Spleen (tissue), 7 donors: ENCODE results near the gene EHD4.

Source experiments
- POLR2A ChIP-seq, 3 donors: fragments of 450-650 bp; IDR thresholded peaks; one replicate each; pipeline ENCODE4 v1.5.1; 2017; ENCODE audit warnings: antibody characterized with exemption in 3 of 3, mild to moderate bottlenecking in 1 of 3
- TF ChIP-seq, protein P1 (sequence below), 11 experiments: fragments of 200-600 bp in 7 of 11; fragments of 450-650 bp in 4 of 11; sonication (generic) in 4 of 11; IDR thresholded peaks in 8 of 11; conservative IDR thresholded peaks in 3 of 11; 1 replicate in 7 of 11; 2 replicates in 4 of 11; pipeline versions ENCODE4 v1.4.0 to v1.8.0; 2016 to 2021; ENCODE audit warnings: antibody characterized with exemption in 11 of 11, inconsistent platforms in 4 of 11, mild to moderate bottlenecking in 1 of 11
- donor health status: DM: no; HTN: no; CAD: no; lungs with moderate emphysema.
- donor health status: DM: no; HTN: no; CAD: no.
- donor health status: DM: no; HTN: no; CAD: no.

DNA sequence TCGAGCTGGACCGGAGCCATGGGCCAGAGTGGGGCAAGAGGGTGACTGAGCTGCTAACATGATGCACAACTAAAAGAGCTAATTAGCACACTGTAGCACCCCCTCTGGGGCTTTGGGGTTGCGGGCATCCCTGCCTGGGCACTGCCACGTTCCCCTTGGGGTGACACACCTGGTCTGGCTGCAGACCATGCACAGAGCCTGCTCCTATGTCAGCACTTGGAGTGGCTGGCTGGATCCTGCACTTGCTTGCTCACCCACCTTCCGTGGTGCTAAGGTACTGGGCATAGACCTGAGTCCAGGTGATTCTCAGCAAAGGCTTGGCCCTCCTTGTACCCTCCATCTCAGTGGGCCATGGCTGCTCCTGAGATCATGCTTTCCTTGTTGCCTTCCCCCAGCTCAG lies 65.7 kb downstream of the EHD4 start:
- TF ChIP-seq, protein P1, sequence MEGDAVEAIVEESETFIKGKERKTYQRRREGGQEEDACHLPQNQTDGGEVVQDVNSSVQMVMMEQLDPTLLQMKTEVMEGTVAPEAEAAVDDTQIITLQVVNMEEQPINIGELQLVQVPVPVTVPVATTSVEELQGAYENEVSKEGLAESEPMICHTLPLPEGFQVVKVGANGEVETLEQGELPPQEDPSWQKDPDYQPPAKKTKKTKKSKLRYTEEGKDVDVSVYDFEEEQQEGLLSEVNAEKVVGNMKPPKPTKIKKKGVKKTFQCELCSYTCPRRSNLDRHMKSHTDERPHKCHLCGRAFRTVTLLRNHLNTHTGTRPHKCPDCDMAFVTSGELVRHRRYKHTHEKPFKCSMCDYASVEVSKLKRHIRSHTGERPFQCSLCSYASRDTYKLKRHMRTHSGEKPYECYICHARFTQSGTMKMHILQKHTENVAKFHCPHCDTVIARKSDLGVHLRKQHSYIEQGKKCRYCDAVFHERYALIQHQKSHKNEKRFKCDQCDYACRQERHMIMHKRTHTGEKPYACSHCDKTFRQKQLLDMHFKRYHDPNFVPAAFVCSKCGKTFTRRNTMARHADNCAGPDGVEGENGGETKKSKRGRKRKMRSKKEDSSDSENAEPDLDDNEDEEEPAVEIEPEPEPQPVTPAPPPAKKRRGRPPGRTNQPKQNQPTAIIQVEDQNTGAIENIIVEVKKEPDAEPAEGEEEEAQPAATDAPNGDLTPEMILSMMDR (IDR thresholded peaks at IDR 0.05 in 8 of 11, conservative IDR thresholded peaks at IDR 0.05 in 3 of 11), result no peak
- TF ChIP-seq POLR2A (IDR thresholded peaks at IDR 0.05), result no peak
